HG03354 (cell line): ENCODE measurements around the gene PRRG3.

Source experiments
- ATAC-seq: cut with Tn5 transposase; IDR thresholded peaks from one replicate; pipeline ENCODE4 v1.9.1; 2021; ENCODE audit warnings: mild to moderate bottlenecking; ENCODE audit not compliant: unreplicated experiment, poor library complexity, severe bottlenecking

PRRG3 gene

GRCh38 chrX:151703487-151703886 is 8.2 kb downstream of the PRRG3 start:
- ATAC-seq: no peak

GRCh38 chrX:151704041-151704663 is 8.9 kb downstream of the PRRG3 start:
- ATAC-seq: no peak

GRCh38 chrX:151708821-151709220 is 13.6 kb downstream of the PRRG3 start:
- no peak for ATAC-seq

- no peak for ATAC-seq
Measured at GRCh38 chrX:151710457-151710856, 15.2 kb downstream of the PRRG3 start.

- ATAC-seq: no peak
Measured at GRCh38 chrX:151711154-151711553, 15.9 kb downstream of the PRRG3 start.

- no peak for ATAC-seq
Measured at GRCh38 chrX:151711787-151712186, 16.5 kb downstream of the PRRG3 start.

- ATAC-seq: no peak
Measured at GRCh38 chrX:151712253-151712652, 17.0 kb downstream of the PRRG3 start.

- peak; percentile 60 for ATAC-seq
Measured at GRCh38 chrX:151713849-151714248, 18.6 kb downstream of the PRRG3 start.

GRCh38 chrX:151714362-151714761 is 19.1 kb downstream of the PRRG3 start:
- ATAC-seq: no peak

- no peak for ATAC-seq
Measured at GRCh38 chrX:151715752-151716151, 20.5 kb downstream of the PRRG3 start, which contains the start of gene FATE1. Gene FATE1 (plus strand): TSS chrX:151716035. CDS start chrX:151716120, 85 bp downstream.

- ATAC-seq: peak; percentile 66
Measured at GRCh38 chrX:151722241-151722846, 27.1 kb downstream of the PRRG3 start.

GRCh38 chrX:151723156-151723760 is 28.0 kb downstream of the PRRG3 start:
- no peak for ATAC-seq

- ATAC-seq: no peak
Measured at GRCh38 chrX:151724563-151725337, 29.5 kb downstream of the PRRG3 start.

GRCh38 chrX:151725338-151725614 is 30.0 kb downstream of the PRRG3 start:
- ATAC-seq: no peak

- ATAC-seq: no peak
Measured at GRCh38 chrX:151726751-151727150, 31.5 kb downstream of the PRRG3 start.

- ATAC-seq: no peak
Measured at GRCh38 chrX:151727346-151727745, 32.1 kb downstream of the PRRG3 start.

- ATAC-seq: no peak
Measured at GRCh38 chrX:151729056-151729725, 33.9 kb downstream of the PRRG3 start.

- no peak for ATAC-seq
Measured at GRCh38 chrX:151734446-151734845, 39.2 kb downstream of the PRRG3 start, which contains the start of gene CNGA2. Gene CNGA2 (plus strand): TSS chrX:151734746. CDS start chrX:151738484, 3,738 bp downstream.

- no peak for ATAC-seq
Measured at GRCh38 chrX:151735219-151735618, 40.0 kb downstream of the PRRG3 start.

GRCh38 chrX:151736685-151737084 is 41.4 kb downstream of the PRRG3 start:
- no peak for ATAC-seq
